ENCODE data around the gene TAF11L14.

The TAF11L14 gene

DNA sequence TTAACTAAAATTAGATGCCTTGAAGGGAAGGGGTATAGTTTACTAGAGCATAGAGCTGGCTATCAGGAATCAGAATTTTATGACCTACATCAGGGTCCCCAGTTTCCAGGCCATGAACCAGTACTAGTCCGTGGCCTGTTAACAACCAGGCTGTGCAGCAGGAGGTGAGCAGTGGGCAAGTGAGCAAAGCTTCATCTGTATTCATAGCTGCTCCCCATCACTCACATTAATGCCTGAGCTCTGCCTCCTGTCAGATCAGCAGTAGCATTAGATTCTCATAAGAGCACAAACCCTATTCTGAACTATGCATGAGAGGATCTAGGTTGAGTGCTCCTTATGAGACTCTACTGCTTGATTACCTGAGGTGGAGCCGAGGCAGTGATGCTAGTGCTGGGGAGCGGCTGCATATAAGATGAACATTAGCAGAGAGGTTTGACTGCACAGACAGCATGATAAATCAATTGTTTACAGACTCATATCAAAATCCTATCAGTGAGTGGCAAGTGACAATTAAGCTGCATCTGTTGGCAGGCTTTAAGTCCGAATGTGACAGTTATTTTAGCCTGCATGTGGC is 44.6 kb downstream of the TAF11L14 start:
- peak; percentile 79 for FAIRE-seq
- DNase-seq (ENCODE audit: low spot score), result no peak

DNA sequence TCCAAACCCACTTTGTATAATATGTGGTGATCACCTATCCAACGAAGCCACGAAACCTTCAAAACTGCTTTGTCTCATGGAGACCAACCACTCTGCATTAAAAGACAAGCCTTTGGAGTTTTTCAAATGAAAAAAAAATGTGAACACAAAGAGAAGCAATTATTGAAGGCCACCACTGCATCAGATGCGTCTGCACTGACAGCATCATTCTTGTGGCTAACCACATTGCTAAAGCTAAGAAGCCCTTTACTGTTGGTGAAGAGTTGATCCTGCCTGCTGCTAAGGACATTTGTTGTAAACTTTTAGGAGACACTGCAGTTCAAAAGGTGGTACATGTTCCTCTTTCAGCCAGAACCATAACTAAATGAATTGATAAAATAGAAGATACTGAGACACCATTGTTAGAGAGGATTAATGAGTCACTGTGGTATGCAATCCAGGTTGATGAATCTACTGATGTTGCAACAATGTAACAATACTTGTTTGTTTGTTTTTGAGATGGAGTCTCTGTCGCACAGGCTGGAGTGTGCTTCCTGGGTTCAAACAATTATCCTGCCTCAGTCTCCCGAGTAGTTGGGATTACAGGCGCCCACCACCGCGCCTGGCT is 45.4 kb downstream of the TAF11L14 start:
- DNase-seq (ENCODE audit: low spot score) (peak; percentile 60), FAIRE-seq (no peak)

DNA sequence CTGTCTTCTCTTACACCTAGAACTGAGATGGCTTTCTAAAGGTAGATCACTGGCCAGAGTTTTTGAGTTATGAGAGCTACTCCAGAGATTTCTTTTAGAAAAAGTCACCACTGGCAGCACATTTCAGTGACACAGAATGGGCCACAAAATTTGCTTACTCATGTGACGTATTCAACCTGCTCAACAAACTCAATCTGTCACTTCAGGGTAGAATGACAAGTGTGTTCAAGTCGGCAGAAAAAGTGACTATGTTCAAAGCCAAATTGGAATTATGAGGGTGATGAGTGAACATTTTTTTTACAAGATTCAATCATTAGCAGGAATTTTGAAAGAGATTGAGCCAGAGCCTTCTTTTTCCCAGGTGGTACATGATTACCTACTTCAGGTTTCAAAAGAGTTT is 46.5 kb downstream of the TAF11L14 start:
- FAIRE-seq (no peak), DNase-seq (ENCODE audit: low spot score) (no peak)
